Fibroblast of villous mesenchyme (primary cell): Measurements from ENCODE around the gene CLSTN3. TPM values are rescaled to one million over a fixed set of nuclear protein-coding genes. Genes with fewer than 3 reads are reported as not detected.
A peak's percentile ranks its signal among the peaks of the same experiment; 100 is the strongest.
"Not testable (repeated sequence)": the region's sequence is repeated elsewhere in the genome, so short reads cannot be mapped to it uniquely, and the experiment has no call there.

Experiments used
- DNase-seq: peaks from one replicate; pipeline ENCODE4 v3.0.0-alpha.2; 2010; ENCODE audit warnings: low read depth
- H3K4me3 ChIP-seq: 2 replicates; pipeline ENCODE4 v1.5.1; 2011; ENCODE audit warnings: low read depth, mild to moderate bottlenecking, low read length
- total RNA-seq: library from RNA; depleted of rRNA; stranded (reverse); fragments of >200 nt; gene quantifications from 2 replicates; pipeline ENCODE4 v1.2.3, GENCODE V29; 2012
- TF ChIP-seq, protein P1 (sequence below): IDR thresholded peaks from 2 replicates; pipeline ENCODE4 v1.5.1; 2012; ENCODE audit warnings: low read depth, mild to moderate bottlenecking, low read length; ENCODE audit not compliant: insufficient read depth

Gene CLSTN3
- total RNA-seq, 1 donor: 19.0 TPM

DNA sequence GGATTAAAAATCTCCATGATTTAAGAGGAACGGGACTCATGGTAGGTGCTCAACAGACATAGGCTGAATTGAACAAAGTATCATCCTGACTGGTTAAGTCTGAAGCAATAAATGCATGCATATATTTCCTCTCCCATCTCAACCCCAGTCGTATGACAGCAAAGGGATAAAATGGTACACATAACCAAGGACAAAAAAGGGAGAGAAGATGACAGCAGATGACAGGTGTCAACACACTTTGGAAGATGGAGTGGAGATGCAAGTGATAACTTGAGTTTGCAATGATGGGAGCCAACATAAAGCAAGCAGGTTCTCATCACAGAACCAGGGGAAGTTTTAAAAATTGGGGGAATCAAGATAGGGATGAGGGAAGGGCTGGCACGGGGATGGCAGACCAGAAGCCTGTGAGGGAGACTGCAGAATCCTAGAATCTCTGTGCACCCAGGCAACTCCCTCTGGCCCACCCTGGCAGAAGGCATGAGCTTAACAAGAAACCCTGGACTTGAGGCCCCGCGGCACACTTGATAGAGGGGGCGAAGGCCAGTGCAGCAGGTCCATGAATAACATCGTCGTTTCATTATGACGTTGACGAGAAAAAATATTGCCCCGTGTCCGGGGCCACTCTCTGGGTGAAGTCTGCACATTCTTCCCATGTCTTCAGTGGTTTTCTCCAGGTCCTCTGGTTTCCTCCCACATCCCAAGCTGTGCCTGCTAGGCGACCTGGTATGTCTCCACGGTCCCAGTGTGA lies 26.2 kb upstream of the CLSTN3 start:
- H3K4me3 ChIP-seq: no peak overlapping the region
- TF ChIP-seq, protein P1, sequence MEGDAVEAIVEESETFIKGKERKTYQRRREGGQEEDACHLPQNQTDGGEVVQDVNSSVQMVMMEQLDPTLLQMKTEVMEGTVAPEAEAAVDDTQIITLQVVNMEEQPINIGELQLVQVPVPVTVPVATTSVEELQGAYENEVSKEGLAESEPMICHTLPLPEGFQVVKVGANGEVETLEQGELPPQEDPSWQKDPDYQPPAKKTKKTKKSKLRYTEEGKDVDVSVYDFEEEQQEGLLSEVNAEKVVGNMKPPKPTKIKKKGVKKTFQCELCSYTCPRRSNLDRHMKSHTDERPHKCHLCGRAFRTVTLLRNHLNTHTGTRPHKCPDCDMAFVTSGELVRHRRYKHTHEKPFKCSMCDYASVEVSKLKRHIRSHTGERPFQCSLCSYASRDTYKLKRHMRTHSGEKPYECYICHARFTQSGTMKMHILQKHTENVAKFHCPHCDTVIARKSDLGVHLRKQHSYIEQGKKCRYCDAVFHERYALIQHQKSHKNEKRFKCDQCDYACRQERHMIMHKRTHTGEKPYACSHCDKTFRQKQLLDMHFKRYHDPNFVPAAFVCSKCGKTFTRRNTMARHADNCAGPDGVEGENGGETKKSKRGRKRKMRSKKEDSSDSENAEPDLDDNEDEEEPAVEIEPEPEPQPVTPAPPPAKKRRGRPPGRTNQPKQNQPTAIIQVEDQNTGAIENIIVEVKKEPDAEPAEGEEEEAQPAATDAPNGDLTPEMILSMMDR: no peak
- DNase-seq: no peak

DNA sequence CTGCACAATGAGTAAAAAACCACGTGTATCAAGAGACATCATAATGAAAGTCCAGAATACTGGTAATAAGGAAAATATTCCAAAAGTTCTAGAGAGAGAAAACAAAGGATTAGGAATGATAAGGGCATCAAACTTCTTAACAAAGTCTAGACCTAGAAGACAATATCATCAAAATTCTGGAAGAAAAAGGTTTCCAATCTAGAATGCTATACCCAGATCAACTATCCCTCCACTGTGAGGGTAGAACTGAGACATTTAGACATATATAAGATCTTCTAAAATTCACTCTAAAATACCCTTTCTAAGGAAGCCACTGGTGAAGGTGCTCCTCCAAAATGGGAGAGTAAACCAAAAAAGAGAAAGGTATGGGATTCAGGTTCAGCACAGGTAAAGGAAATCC lies 24.1 kb upstream of the CLSTN3 start:
- H3K4me3 ChIP-seq: no peak overlapping the region
- TF ChIP-seq, protein P1: no peak
- no peak for DNase-seq

DNA sequence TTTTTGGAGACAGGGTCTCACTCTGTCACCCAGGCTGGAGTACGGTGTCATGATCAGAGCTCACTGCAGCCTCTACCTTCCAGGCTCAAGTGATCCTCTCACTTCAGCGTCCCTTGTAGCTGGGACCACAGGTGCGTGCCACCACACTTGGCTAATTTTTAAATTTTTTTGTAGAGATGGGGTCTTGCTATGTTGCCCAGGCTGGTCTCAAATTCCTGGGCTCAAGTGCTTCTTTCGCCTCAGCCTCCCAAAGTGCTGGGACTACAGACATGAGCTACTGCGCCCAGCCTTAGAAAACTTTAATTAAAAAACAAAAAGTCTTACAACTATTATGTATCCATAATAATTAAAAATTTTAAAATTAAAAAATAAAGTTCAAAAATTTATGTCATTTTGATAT lies 23.0 kb upstream of the CLSTN3 start:
- H3K4me3 ChIP-seq: peak overlapping the region; percentile 77
- not testable (repeated sequence) for DNase-seq

DNA sequence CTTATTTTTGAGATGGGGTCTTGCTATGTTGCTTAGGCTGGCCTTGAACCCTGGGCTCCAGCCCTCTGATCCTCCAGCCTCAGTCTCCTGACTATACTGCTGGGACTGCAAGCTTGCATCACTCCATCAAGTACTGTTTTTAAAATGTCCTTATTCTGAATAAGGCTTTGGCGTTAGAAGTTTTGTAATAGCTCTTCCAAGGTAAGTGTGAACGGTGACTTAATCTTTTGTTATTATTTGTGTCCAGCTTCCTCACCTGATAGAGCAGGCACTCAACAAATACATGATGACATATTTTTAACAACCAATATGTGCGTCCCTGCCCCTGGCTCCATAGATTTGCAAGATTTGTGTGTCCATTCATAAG lies 22.6 kb upstream of the CLSTN3 start:
- H3K4me3 ChIP-seq: peak overlapping the region; percentile 77
- TF ChIP-seq, protein P1: no peak
- peak; percentile 28 for DNase-seq

DNA sequence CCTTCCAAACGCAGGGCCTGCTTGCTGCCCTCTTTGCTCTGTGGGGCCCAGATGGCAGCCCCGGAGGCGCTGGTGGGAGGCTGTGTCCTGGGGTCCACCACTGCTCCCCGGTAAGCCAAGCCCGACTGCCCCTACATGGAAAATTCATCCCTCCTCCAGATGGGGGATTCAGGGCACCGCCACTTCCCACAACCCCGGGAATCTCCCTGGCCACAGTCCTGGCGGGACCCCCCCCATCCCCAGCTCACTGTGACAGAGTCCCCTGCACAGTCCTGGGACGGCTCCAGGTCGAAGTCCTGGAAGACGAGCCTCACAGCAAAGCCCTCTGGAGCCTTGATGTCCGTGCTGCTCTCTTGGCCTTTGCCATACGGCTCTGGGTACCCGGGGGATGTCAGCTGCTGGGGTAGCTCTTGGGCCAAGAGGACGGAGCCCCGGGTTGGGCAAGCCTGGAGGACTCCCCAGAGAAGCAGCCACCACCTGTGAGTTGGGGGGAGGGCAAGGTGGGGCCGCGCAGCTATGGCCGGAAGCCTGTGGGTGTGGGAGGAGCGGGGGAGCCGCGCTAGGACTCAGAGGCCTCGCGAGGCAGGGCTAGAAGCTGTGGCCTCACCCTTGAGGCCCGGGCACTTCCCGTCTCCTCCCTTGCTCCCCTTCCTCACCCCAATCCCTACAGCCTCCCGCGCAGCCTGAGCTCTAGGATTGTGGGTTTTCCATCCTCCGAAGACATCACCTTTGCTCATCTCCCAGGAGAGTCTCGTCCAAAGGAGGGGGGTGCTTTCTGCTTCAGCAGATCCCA lies 22.0 kb upstream of the CLSTN3 start:
- DNase-seq: peak; percentile 74
- H3K4me3 ChIP-seq: peak overlapping the region; percentile 77
- TF ChIP-seq, protein P1: no peak

DNA sequence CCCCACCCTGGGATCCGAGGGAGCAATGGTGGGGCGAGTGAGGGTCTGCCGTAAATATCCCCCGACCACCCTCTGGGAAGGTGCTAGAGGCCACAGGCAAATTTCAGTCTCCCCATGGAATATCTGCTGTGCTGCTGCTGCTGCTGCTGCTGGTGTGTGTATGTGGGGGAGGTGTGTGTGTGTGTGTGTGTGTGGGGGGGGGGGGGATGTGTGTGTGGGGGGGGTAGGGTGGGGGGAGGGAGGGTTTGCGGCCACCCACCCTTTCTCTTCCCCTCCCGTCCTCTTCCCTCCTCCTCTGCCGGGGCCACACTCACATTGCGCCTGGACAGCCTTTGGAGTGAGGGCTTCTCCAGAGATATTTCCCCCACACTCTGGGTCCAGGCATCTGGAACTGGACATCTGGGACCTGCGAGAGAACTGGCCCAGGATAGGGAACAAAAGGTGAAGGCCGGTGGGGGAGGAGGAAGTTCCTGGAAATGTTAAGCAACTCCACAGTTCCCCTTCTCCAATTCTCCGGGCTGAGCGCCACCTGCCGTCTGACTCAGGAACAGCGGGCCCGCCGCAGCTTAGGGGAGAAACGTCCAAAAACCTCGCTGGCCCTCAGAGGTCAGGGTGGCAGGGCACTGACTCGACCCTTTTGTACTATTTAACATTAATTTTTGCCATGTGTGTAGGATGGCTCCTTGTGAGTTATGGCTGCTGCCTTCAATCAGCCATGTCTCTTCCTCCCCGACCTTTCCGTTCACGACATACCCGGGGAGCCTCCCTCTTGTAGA lies 21.2 kb upstream of the CLSTN3 start, which contains the start of gene C1RL:
TSS of gene C1RL (minus strand) at position 419 of the 776 bp plus-strand sequence. CDS start at position 385, 34 bp downstream.
- H3K4me3 ChIP-seq: peak within 1 kb of the TSS; percentile 77
- peak; percentile 92 for DNase-seq
- TF ChIP-seq, protein P1: peak; percentile 97

DNA sequence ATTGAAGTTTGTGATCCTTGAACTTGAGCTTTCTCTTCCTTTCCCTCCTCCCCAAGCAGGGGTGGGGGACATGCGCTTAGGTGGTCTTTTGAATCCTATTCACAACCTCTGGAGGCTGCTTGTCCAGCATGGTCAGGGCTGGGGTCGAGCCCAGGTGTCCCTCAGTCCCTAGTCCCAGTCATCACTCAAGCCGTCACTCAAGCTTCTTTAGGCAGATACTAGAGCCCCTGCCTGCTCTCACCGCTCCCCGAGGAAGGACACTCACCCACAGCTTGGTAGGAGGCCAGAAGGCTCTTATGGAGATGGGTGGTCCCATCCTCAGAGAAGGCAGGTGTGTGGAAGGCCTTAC lies 20.6 kb upstream of the CLSTN3 start:
- TF ChIP-seq, protein P1: no peak
- peak overlapping the region; percentile 77 for H3K4me3 ChIP-seq
- no peak for DNase-seq
